ENCODE measurements around the gene RNF26. TPM values are rescaled to one million over a fixed set of nuclear protein-coding genes. Genes with fewer than 3 reads are reported as not detected.

The RNF26 gene
- total and polyA plus RNA-seq, 9 donors = 7.0 to 25.8 (median 19.7) TPM

GRCh38 chr11:119318240-119319135 is 15.8 kb upstream of the RNF26 start:
- WGBS, 3 donors = 54 to 59% (median 55%) methylated on average over 21 to 22 of the region's 22 CpGs
- no peaks in the 10 kb centered on the region for H3K36me3 ChIP-seq
- H3K4me1 ChIP-seq (ENCODE audit: insufficient read depth) = peaks cover 17% of the 10 kb centered on the region
- no peak overlapping the region for H3K4me3 ChIP-seq
- H3K27me3 ChIP-seq = no peaks in the 10 kb centered on the region
- H3K9me3 ChIP-seq = no peaks in the 10 kb centered on the region
- TF ChIP-seq EP300 (IDR thresholded peaks at IDR 0.05) (no peak), POLR2A (IDR thresholded peaks at IDR 0.05) (no peak)
- TF ChIP-seq, protein P1, sequence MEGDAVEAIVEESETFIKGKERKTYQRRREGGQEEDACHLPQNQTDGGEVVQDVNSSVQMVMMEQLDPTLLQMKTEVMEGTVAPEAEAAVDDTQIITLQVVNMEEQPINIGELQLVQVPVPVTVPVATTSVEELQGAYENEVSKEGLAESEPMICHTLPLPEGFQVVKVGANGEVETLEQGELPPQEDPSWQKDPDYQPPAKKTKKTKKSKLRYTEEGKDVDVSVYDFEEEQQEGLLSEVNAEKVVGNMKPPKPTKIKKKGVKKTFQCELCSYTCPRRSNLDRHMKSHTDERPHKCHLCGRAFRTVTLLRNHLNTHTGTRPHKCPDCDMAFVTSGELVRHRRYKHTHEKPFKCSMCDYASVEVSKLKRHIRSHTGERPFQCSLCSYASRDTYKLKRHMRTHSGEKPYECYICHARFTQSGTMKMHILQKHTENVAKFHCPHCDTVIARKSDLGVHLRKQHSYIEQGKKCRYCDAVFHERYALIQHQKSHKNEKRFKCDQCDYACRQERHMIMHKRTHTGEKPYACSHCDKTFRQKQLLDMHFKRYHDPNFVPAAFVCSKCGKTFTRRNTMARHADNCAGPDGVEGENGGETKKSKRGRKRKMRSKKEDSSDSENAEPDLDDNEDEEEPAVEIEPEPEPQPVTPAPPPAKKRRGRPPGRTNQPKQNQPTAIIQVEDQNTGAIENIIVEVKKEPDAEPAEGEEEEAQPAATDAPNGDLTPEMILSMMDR (IDR thresholded peaks at IDR 0.05) = no peak
- peak in 1 of 5 donors; percentile 40 for DNase-seq
- H3K27ac ChIP-seq = peak overlapping the region; percentile 50 to 57
- intact Hi-C loops (cut with DNase I) = loop anchor here (5.0 to 10.0 kb wide), 3 partner anchors 104 to 114 kb away; partner anchors contain the start of gene CBL (in 3 of the 4)

GRCh38 chr11:119319136-119319699 is 15.1 kb upstream of the RNF26 start:
- H3K36me3 ChIP-seq = no peaks in the 10 kb centered on the region
- peaks cover 17% of the 10 kb centered on the region for H3K4me1 ChIP-seq (ENCODE audit: insufficient read depth)
- H3K9me3 ChIP-seq = no peaks in the 10 kb centered on the region
- TF ChIP-seq, protein P1 (IDR thresholded peaks at IDR 0.05) = no peak
- TF ChIP-seq EP300 (IDR thresholded peaks at IDR 0.05) = no peak
- TF ChIP-seq POLR2A (IDR thresholded peaks at IDR 0.05) = no peak
- H3K4me3 ChIP-seq = no peak overlapping the region
- no peaks in the 10 kb centered on the region for H3K27me3 ChIP-seq
- DNase-seq = peak in 2 of 5 donors; percentile 17 to 21
- WGBS, 3 donors = 79 to 88% (median 84%) methylated on average over 8 of the region's 8 CpGs
- intact Hi-C loops (cut with DNase I) = loop anchor here (5.0 to 10.0 kb wide), 3 partner anchors 104 to 114 kb away; partner anchors contain the start of gene CBL (in 3 of the 4)
- H3K27ac ChIP-seq = peak overlapping the region; percentile 50 to 57

DNA sequence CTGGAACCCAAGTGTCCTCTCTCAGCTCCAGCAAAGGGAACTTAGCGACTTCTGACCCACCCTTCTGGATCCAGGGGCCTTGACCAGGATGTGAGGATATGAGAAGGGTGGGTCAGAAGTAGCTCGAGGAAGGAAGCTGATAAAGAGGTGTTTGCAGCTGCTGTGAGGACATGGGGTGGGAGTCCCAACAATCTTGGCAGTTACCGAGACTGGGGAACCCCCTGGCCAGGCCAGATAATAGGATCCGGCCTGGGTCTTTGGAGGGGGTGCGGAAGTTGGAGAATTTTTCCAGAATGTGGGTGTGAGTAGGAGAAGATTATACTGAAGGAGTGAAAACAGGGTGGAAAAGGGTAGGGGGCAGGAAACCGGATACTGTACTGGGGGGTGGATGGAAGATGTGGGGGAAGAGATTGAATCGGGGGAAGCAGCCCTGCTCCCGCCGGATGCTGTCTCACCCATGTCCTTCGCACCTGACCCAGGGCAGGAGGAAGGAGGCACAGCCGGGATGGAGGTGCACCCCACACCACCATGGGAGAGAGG is 14.6 kb upstream of the RNF26 start:
- DNase-seq = peak in 1 of 5 donors; percentile 10
- H3K9me3 ChIP-seq = no peaks in the 10 kb centered on the region
- TF ChIP-seq, protein P1 (IDR thresholded peaks at IDR 0.05) = no peak
- TF ChIP-seq EP300 (IDR thresholded peaks at IDR 0.05) (no peak), POLR2A (IDR thresholded peaks at IDR 0.05) (no peak)
- H3K36me3 ChIP-seq = no peaks in the 10 kb centered on the region
- peak overlapping the region; percentile 50 to 71 for H3K27ac ChIP-seq
- H3K27me3 ChIP-seq = no peaks in the 10 kb centered on the region
- H3K4me3 ChIP-seq = no peak overlapping the region
- H3K4me1 ChIP-seq (ENCODE audit: insufficient read depth) = peaks cover 17% of the 10 kb centered on the region
- WGBS, 3 donors = 50 to 55% (median 51%) methylated on average over 11 of the region's 11 CpGs
- intact Hi-C loops (cut with DNase I) = loop anchor here (5.0 to 10.0 kb wide), 3 partner anchors 105 to 115 kb away; partner anchors contain the start of gene CBL (in 3 of the 4)

DNA sequence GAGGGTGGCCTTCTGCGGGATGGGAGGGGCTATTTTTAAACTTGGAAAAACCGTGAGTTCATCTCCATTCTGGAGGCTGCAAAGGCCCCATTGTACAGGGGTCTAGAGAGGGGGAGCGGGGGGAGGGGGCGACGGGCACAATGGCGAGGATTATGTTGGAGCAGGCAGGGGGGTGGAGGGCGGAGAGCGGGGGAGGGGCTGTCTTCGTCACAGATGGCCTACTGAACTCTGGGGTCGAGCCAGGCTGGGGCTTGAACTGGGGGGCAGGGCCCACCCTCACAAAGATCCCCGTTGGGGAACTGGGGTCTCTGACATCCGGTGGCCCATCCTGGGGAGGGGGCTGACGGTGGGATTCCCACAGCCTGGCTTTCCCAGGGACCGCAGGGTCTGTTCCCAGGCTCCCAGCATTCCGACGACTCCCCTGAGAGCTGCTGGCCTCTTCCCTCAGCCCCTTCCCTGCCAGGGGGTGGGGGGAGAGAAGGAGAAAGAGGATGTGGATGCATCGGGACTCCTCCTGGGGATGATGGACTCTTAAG is 14.0 kb upstream of the RNF26 start:
- Histone ChIP-seq H3K4me1 (ENCODE audit: insufficient read depth) (peaks cover 17% of the 10 kb centered on the region), H3K36me3 (no peaks in the 10 kb centered on the region), H3K4me3 (peak overlapping the region; percentile 32), H3K27me3 (no peaks in the 10 kb centered on the region), H3K9me3 (no peaks in the 10 kb centered on the region), H3K27ac (peak overlapping the region; percentile 68 to 71)
- intact Hi-C loops (cut with DNase I) = no loop called here
- WGBS, 3 donors = 32 to 46% (median 43%) methylated on average over 17 of the region's 17 CpGs
- peak in 4 of 5 donors; percentile 23 to 50 (median 42) for DNase-seq
- TF ChIP-seq EP300 (IDR thresholded peaks at IDR 0.05) = no peak
- no peak for TF ChIP-seq POLR2A (IDR thresholded peaks at IDR 0.05)
- TF ChIP-seq, protein P1 (IDR thresholded peaks at IDR 0.05) = no peak
